SK-N-SH (cell line): ENCODE results near the gene CCDC188.

Experiments
- CHD2 ChIP-seq: fragments of 150-350 bp; IDR thresholded peaks from 2 replicates; pipeline ENCODE4 v1.6.1; 2018; ENCODE audit warnings: low read length; ENCODE audit not compliant: partially characterized antibody
- ELF1 ChIP-seq: IDR thresholded peaks from 2 replicates; pipeline ENCODE4 v1.4.0; 2012
- EZH2phosphoT487 ChIP-seq: fragments of 200-600 bp; sonication (generic); IDR thresholded peaks from 2 replicates; pipeline ENCODE4 v1.6.1; 2017; ENCODE audit warnings: low read depth, mixed run types, mild to moderate bottlenecking, antibody characterized with exemption, moderate library complexity, borderline replicate concordance
- GATA2 ChIP-seq: sonication (generic); formaldehyde crosslinking; IDR thresholded peaks from 2 replicates; pipeline ENCODE4 v1.5.0; 2020; ENCODE audit warnings: mild to moderate bottlenecking, missing genetic modification reagents
- JUND ChIP-seq: IDR thresholded peaks from 2 replicates; pipeline ENCODE4 v1.4.0; 2012
- MEF2A ChIP-seq: IDR thresholded peaks from 2 replicates; pipeline ENCODE4 v1.4.0; 2012; ENCODE audit warnings: low read depth, borderline replicate concordance
- POLR2AphosphoS5 ChIP-seq: IDR thresholded peaks from 2 replicates; pipeline ENCODE4 v1.6.1; 2012; ENCODE audit warnings: low read depth, low read length
- RAD21 ChIP-seq: IDR thresholded peaks from 2 replicates; pipeline ENCODE4 v1.6.1; 2012; ENCODE audit warnings: mild to moderate bottlenecking, low read length
- RFX5 ChIP-seq: IDR thresholded peaks from 2 replicates; pipeline ENCODE4 v1.6.1; 2012; ENCODE audit warnings: mild to moderate bottlenecking, improper control_type of control experiment, low read length
- SMC3 ChIP-seq: IDR thresholded peaks from 2 replicates; pipeline ENCODE4 v1.6.1; 2012; ENCODE audit warnings: low read depth, low read length, improper control_type of control experiment
- TF ChIP-seq, protein P1 (sequence below): fragments of 200-600 bp; sonication (generic); IDR thresholded peaks from 2 replicates; pipeline ENCODE4 v1.6.1; 2017; ENCODE audit warnings: antibody characterized with exemption, mild to moderate bottlenecking, moderate library complexity

DNA sequence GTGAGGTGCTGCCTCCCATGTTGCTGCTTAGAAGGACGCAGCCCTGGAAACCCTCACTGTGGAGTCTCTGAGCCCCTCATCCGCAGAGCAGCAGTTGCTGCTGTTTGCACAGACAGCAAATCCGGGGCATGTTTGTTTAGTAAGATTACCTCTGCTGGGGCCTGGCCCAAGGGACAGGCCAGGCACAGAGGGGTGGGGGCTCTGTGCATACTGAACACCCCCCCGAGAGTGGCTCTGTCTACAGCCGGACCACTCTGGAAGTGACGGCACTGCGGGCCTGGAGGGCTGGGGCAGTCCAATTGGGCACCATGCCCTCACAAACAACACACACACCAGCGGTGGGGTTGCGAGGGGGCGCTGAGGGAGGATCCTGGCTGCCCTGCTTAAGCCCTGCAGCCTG, 22.9 kb upstream of the CCDC188 start:
- TF ChIP-seq RFX5 (no peak), CHD2 (no peak), MEF2A (no peak), RAD21 (no peak), JUND (no peak), SMC3 (no peak), POLR2AphosphoS5 (no peak), GATA2 (no peak), ELF1 (no peak), EZH2phosphoT487 (no peak)
- TF ChIP-seq, protein P1, sequence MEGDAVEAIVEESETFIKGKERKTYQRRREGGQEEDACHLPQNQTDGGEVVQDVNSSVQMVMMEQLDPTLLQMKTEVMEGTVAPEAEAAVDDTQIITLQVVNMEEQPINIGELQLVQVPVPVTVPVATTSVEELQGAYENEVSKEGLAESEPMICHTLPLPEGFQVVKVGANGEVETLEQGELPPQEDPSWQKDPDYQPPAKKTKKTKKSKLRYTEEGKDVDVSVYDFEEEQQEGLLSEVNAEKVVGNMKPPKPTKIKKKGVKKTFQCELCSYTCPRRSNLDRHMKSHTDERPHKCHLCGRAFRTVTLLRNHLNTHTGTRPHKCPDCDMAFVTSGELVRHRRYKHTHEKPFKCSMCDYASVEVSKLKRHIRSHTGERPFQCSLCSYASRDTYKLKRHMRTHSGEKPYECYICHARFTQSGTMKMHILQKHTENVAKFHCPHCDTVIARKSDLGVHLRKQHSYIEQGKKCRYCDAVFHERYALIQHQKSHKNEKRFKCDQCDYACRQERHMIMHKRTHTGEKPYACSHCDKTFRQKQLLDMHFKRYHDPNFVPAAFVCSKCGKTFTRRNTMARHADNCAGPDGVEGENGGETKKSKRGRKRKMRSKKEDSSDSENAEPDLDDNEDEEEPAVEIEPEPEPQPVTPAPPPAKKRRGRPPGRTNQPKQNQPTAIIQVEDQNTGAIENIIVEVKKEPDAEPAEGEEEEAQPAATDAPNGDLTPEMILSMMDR: no peak
